Muscle layer of colon (tissue), 2 donors: Measurements from ENCODE around the gene HOXB8.

Source experiments
- H3K27ac ChIP-seq: one replicate; pipeline ENCODE4 v1.7.0; 2013; ENCODE audit warnings: low read depth, mild to moderate bottlenecking, low read length, moderate library complexity
- H3K27me3 ChIP-seq, 2 donors: one replicate each; pipeline ENCODE4 v1.7.0; 2013; ENCODE audit warnings: low read length in 2 of 2, mild to moderate bottlenecking in 2 of 2; ENCODE audit not compliant: insufficient read depth in 2 of 2, control insufficient read depth in 1 of 2
- H3K36me3 ChIP-seq: one replicate; pipeline ENCODE4 v1.7.0; 2013; ENCODE audit warnings: mild to moderate bottlenecking, low read length; ENCODE audit not compliant: insufficient read depth
- H3K4me1 ChIP-seq: one replicate; pipeline ENCODE4 v1.7.0; 2013; ENCODE audit warnings: mild to moderate bottlenecking, low read length; ENCODE audit not compliant: insufficient read depth
- H3K4me3 ChIP-seq, 2 donors: one replicate each; pipeline ENCODE4 v1.7.0; 2013; ENCODE audit warnings: low read length in 2 of 2, low read depth in 1 of 2, mild to moderate bottlenecking in 1 of 2, moderate library complexity in 1 of 2
- H3K9ac ChIP-seq: one replicate; pipeline ENCODE4 v1.7.0; 2013; ENCODE audit warnings: low read length
- H3K9me3 ChIP-seq: one replicate; pipeline ENCODE4 v1.7.0; 2013; ENCODE audit warnings: mild to moderate bottlenecking, low read length
- donor health status: abdominal sarcoma.
- donor health status: Adenocarcinoma of cecum.

HOXB8 gene

GRCh38 chr17:48571826-48572417 lies 43.2 kb downstream of the HOXB8 start:
- H3K9ac ChIP-seq = peak overlapping the region; percentile 75
- H3K4me3 ChIP-seq = peak overlapping the region; percentile 2 to 51

GRCh38 chr17:48571024-48571818 lies 43.9 kb downstream of the HOXB8 start:
- H3K9ac ChIP-seq = peak overlapping the region; percentile 75
- peaks cover 84% of the 10 kb centered on the region for H3K4me1 ChIP-seq
- no peaks in the 10 kb centered on the region for H3K9me3 ChIP-seq
- H3K36me3 ChIP-seq = peaks cover 8% of the 10 kb centered on the region
- H3K27me3 ChIP-seq = no peaks in the 10 kb centered on the region
- peak overlapping the region; percentile 11 to 51 for H3K4me3 ChIP-seq
- H3K27ac ChIP-seq = peak overlapping the region; percentile 95

More at GRCh38 chr17:48571826-48572417, 43.2 kb downstream of the HOXB8 start:
- Histone ChIP-seq H3K9me3 (no peaks in the 10 kb centered on the region), H3K27ac (peak overlapping the region; percentile 95), H3K27me3 (no peaks in the 10 kb centered on the region), H3K36me3 (peaks cover 8% of the 10 kb centered on the region), H3K4me1 (peaks cover 77% of the 10 kb centered on the region)

GRCh38 chr17:48570325-48571023 lies 44.6 kb downstream of the HOXB8 start:
- Histone ChIP-seq H3K27me3 (no peaks in the 10 kb centered on the region), H3K4me3 (peak overlapping the region; percentile 11 to 51), H3K27ac (peak overlapping the region; percentile 95), H3K36me3 (peaks cover 10% of the 10 kb centered on the region), H3K9me3 (no peaks in the 10 kb centered on the region), H3K9ac (peak overlapping the region; percentile 75), H3K4me1 (peaks cover 85% of the 10 kb centered on the region)

GRCh38 chr17:48569674-48570324 lies 45.3 kb downstream of the HOXB8 start:
- H3K36me3 ChIP-seq = peaks cover 10% of the 10 kb centered on the region
- peaks cover 85% of the 10 kb centered on the region for H3K4me1 ChIP-seq
- H3K27me3 ChIP-seq = no peaks in the 10 kb centered on the region
- H3K4me3 ChIP-seq = peak overlapping the region; percentile 11 to 51
- peak overlapping the region; percentile 75 for H3K9ac ChIP-seq
- no peaks in the 10 kb centered on the region for H3K9me3 ChIP-seq
- H3K27ac ChIP-seq = peak overlapping the region; percentile 95

GRCh38 chr17:48569240-48569582 lies 45.9 kb downstream of the HOXB8 start:
- Histone ChIP-seq H3K4me3 (peak overlapping the region in 1 of 2 donors; percentile 51), H3K4me1 (peaks cover 83% of the 10 kb centered on the region), H3K36me3 (peaks cover 10% of the 10 kb centered on the region), H3K27ac (peak overlapping the region; percentile 95), H3K9ac (peak overlapping the region; percentile 75), H3K9me3 (no peaks in the 10 kb centered on the region), H3K27me3 (no peaks in the 10 kb centered on the region)

- H3K4me1 ChIP-seq = peaks cover 80% of the 10 kb centered on the region
- H3K27ac ChIP-seq = peak overlapping the region; percentile 95
- peaks cover 10% of the 10 kb centered on the region for H3K36me3 ChIP-seq
- H3K9ac ChIP-seq = peak overlapping the region; percentile 14
- no peaks in the 10 kb centered on the region for H3K27me3 ChIP-seq
- peak overlapping the region; percentile 25 to 46 for H3K4me3 ChIP-seq
- no peaks in the 10 kb centered on the region for H3K9me3 ChIP-seq
Measured at GRCh38 chr17:48568499-48569239, 46.4 kb downstream of the HOXB8 start.

- H3K9ac ChIP-seq = peak overlapping the region; percentile 14
- H3K9me3 ChIP-seq = no peaks in the 10 kb centered on the region
- peak overlapping the region in 1 of 2 donors; percentile 46 for H3K4me3 ChIP-seq
- no peaks in the 10 kb centered on the region for H3K27me3 ChIP-seq
- H3K27ac ChIP-seq = peak overlapping the region; percentile 95
- H3K4me1 ChIP-seq = peaks cover 81% of the 10 kb centered on the region
- H3K36me3 ChIP-seq = peaks cover 10% of the 10 kb centered on the region
Measured at GRCh38 chr17:48567646-48568354, 47.3 kb downstream of the HOXB8 start.

GRCh38 chr17:48567209-48567608 lies 47.9 kb downstream of the HOXB8 start:
- peaks cover 10% of the 10 kb centered on the region for H3K36me3 ChIP-seq
- H3K27ac ChIP-seq = peak overlapping the region; percentile 95
- H3K9ac ChIP-seq = no peak overlapping the region
- H3K9me3 ChIP-seq = no peaks in the 10 kb centered on the region
- H3K4me1 ChIP-seq = peaks cover 81% of the 10 kb centered on the region
- peak overlapping the region in 1 of 2 donors; percentile 12 for H3K4me3 ChIP-seq
- H3K27me3 ChIP-seq = no peaks in the 10 kb centered on the region

- Histone ChIP-seq H3K4me3 (peak overlapping the region in 1 of 2 donors; percentile 12), H3K27me3 (no peaks in the 10 kb centered on the region), H3K27ac (peak overlapping the region; percentile 95), H3K4me1 (peaks cover 81% of the 10 kb centered on the region), H3K36me3 (peaks cover 6% of the 10 kb centered on the region), H3K9me3 (no peaks in the 10 kb centered on the region), H3K9ac (no peak overlapping the region)
Measured at GRCh38 chr17:48566717-48567116, 48.4 kb downstream of the HOXB8 start.

- peaks cover 6% of the 10 kb centered on the region for H3K36me3 ChIP-seq
- H3K27ac ChIP-seq = peak overlapping the region; percentile 95
- no peak overlapping the region for H3K9ac ChIP-seq
- H3K4me3 ChIP-seq = peak overlapping the region in 1 of 2 donors; percentile 4
- no peaks in the 10 kb centered on the region for H3K9me3 ChIP-seq
- peaks cover 83% of the 10 kb centered on the region for H3K4me1 ChIP-seq
- H3K27me3 ChIP-seq = no peaks in the 10 kb centered on the region
Measured at GRCh38 chr17:48565925-48566710, 49.0 kb downstream of the HOXB8 start.
